ENCODE data around the gene NGLY1. TPM values are rescaled to one million over a fixed set of nuclear protein-coding genes. Genes with fewer than 3 reads are reported as not detected.

Gene NGLY1
- total and polyA plus RNA-seq, 10 of the 15 experiments (the other 5 are each of a cell fraction or from before 2014, with no cell fraction given), result 29.8 to 73.5 (median 47.0) TPM

DNA sequence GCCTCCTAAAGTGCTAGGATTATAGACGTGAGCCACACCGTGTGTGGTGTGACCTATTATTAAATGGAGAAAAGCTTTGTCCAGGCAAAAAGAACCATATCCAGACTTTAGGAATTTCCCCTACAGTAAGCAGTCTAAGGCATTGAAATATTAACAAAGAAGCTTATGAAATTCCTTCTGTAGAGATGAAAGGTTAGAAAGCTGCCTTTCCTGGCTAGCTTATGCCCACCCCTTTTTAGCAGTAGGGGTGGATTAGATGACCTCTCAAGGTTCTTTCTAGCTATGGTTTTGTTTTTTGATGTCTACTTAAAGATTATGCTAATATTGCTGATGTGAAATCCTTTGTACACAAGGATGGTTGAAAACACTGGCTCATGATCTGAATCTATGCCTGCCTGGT lies 20.6 kb upstream of the NGLY1 start:
- no peak overlapping the region for H3K4me2 ChIP-seq (ENCODE audit: control insufficient read depth, insufficient read depth)
- CTCF ChIA-PET, result interaction anchor here (0.7 to 3.0 kb wide), 4 partner anchors 11 to 156 kb away, joined by 3 to 11 read pairs (median 4); no protein-coding TSS in a partner anchor
- FAIRE-seq, result no peak
- H3K4me3 ChIP-seq, result no peak overlapping the region
- BruUV-seq (replicated peaks), result no TSS peak
- intact Hi-C loops (cut with micrococcal nuclease; ENCODE audit: unreplicated experiment) (no loop called here), in situ Hi-C loops (cut with MboI) (no loop called here)
- ATAC-seq, result no peak
- RAD21 ChIA-PET (ENCODE audit: unreplicated experiment), result no interaction called here
- no peak overlapping the region for H3K9ac ChIP-seq (ENCODE audit: control insufficient read depth, insufficient read depth, low read length)
- no peaks in the 10 kb centered on the region for H4K20me1 ChIP-seq (ENCODE audit: control insufficient read depth, insufficient read depth)
- no peaks in the 10 kb centered on the region for H3K36me3 ChIP-seq (ENCODE audit: control insufficient read depth in 2 of 2, insufficient read depth in 2 of 2, low read length in 1 of 2)
- no peak overlapping the region for H3K27ac ChIP-seq (ENCODE audit: control insufficient read depth, insufficient read depth)
- POLR2A ChIA-PET, result no interaction called here
- DNase-seq (ENCODE audit: low read depth, low spot score), result no peak
- 84% methylated on average over 2 of the region's 2 CpGs for WGBS (ENCODE audit: insufficient coverage, insufficient replicate concordance, low lambda C conversion rate, missing lambda C conversion rate)
- no peaks in the 10 kb centered on the region for H3K79me2 ChIP-seq (ENCODE audit: control insufficient read depth, insufficient read depth, low read length)
- SMC1A ChIA-PET (ENCODE audit: uncharacterized antibody, unreplicated experiment), result interaction anchor here (0.7 to 2.2 kb wide), 3 partner anchors 11 to 123 kb away, joined by 3 to 8 read pairs (median 8); partner anchors contain the start of gene OXSM
- no peaks in the 10 kb centered on the region for H3K27me3 ChIP-seq (replicated peaks in 1 of 2; ENCODE audit: control insufficient read depth in 2 of 2, insufficient read depth in 2 of 2, low read length in 1 of 2)
- no peaks in the 10 kb centered on the region for H3K9me3 ChIP-seq (replicated peaks; ENCODE audit: control insufficient read depth, insufficient read depth, low read length)
- no peaks in the 10 kb centered on the region for H3K4me1 ChIP-seq (ENCODE audit: control insufficient read depth, insufficient read depth, low read length)
- H2AFZ ChIP-seq (ENCODE audit: control insufficient read depth, low read depth, low read length), result no peak overlapping the region
- TF ChIP-seq CHD2 (IDR thresholded peaks at IDR 0.05; ENCODE audit: borderline replicate concordance, low read depth, low read length) (no peak), SMAD1 (IDR thresholded peaks at IDR 0.05; ENCODE audit: low read depth, partially characterized antibody) (no peak), CHD1 (IDR thresholded peaks at IDR 0.05; ENCODE audit: low read depth, low read length) (no peak), MXI1 (IDR thresholded peaks at IDR 0.05; ENCODE audit: low read depth, low read length) (no peak), SP1 (IDR thresholded peaks at IDR 0.05; ENCODE audit: low read depth, low read length) (no peak), SUZ12 (IDR thresholded peaks at IDR 0.05; ENCODE audit: unreplicated experiment) (no peak), SRF (IDR thresholded peaks at IDR 0.05; ENCODE audit: low read depth in 2 of 2, low read length in 2 of 2) (no peak), NFIC (IDR thresholded peaks at IDR 0.05; ENCODE audit: low read depth, low read length) (no peak)
- TF ChIP-seq, protein P1, sequence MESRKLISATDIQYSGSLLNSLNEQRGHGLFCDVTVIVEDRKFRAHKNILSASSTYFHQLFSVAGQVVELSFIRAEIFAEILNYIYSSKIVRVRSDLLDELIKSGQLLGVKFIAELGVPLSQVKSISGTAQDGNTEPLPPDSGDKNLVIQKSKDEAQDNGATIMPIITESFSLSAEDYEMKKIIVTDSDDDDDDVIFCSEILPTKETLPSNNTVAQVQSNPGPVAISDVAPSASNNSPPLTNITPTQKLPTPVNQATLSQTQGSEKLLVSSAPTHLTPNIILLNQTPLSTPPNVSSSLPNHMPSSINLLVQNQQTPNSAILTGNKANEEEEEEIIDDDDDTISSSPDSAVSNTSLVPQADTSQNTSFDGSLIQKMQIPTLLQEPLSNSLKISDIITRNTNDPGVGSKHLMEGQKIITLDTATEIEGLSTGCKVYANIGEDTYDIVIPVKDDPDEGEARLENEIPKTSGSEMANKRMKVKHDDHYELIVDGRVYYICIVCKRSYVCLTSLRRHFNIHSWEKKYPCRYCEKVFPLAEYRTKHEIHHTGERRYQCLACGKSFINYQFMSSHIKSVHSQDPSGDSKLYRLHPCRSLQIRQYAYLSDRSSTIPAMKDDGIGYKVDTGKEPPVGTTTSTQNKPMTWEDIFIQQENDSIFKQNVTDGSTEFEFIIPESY (IDR thresholded peaks at IDR 0.05), result no peak
- TF ChIP-seq, protein P2, sequence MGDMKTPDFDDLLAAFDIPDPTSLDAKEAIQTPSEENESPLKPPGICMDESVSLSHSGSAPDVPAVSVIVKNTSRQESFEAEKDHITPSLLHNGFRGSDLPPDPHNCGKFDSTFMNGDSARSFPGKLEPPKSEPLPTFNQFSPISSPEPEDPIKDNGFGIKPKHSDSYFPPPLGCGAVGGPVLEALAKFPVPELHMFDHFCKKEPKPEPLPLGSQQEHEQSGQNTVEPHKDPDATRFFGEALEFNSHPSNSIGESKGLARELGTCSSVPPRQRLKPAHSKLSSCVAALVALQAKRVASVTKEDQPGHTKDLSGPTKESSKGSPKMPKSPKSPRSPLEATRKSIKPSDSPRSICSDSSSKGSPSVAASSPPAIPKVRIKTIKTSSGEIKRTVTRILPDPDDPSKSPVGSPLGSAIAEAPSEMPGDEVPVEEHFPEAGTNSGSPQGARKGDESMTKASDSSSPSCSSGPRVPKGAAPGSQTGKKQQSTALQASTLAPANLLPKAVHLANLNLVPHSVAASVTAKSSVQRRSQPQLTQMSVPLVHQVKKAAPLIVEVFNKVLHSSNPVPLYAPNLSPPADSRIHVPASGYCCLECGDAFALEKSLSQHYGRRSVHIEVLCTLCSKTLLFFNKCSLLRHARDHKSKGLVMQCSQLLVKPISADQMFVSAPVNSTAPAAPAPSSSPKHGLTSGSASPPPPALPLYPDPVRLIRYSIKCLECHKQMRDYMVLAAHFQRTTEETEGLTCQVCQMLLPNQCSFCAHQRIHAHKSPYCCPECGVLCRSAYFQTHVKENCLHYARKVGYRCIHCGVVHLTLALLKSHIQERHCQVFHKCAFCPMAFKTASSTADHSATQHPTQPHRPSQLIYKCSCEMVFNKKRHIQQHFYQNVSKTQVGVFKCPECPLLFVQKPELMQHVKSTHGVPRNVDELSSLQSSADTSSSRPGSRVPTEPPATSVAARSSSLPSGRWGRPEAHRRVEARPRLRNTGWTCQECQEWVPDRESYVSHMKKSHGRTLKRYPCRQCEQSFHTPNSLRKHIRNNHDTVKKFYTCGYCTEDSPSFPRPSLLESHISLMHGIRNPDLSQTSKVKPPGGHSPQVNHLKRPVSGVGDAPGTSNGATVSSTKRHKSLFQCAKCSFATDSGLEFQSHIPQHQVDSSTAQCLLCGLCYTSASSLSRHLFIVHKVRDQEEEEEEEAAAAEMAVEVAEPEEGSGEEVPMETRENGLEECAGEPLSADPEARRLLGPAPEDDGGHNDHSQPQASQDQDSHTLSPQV (IDR thresholded peaks at IDR 0.05), result no peak
- TF ChIP-seq, protein P3, sequence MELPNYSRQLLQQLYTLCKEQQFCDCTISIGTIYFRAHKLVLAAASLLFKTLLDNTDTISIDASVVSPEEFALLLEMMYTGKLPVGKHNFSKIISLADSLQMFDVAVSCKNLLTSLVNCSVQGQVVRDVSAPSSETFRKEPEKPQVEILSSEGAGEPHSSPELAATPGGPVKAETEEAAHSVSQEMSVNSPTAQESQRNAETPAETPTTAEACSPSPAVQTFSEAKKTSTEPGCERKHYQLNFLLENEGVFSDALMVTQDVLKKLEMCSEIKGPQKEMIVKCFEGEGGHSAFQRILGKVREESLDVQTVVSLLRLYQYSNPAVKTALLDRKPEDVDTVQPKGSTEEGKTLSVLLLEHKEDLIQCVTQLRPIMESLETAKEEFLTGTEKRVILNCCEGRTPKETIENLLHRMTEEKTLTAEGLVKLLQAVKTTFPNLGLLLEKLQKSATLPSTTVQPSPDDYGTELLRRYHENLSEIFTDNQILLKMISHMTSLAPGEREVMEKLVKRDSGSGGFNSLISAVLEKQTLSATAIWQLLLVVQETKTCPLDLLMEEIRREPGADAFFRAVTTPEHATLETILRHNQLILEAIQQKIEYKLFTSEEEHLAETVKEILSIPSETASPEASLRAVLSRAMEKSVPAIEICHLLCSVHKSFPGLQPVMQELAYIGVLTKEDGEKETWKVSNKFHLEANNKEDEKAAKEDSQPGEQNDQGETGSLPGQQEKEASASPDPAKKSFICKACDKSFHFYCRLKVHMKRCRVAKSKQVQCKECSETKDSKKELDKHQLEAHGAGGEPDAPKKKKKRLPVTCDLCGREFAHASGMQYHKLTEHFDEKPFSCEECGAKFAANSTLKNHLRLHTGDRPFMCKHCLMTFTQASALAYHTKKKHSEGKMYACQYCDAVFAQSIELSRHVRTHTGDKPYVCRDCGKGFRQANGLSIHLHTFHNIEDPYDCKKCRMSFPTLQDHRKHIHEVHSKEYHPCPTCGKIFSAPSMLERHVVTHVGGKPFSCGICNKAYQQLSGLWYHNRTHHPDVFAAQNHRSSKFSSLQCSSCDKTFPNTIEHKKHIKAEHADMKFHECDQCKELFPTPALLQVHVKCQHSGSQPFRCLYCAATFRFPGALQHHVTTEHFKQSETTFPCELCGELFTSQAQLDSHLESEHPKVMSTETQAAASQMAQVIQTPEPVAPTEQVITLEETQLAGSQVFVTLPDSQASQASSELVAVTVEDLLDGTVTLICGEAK (IDR thresholded peaks at IDR 0.05; ENCODE audit: borderline replicate concordance), result no peak

All from GM12878 (cell line).